ENCODE results near the gene PTPN6. TPM values are rescaled to one million over a fixed set of nuclear protein-coding genes. Genes with fewer than 3 reads are reported as not detected.

Gene PTPN6
- total and polyA plus RNA-seq, 2 donors (not counting 1 experiment from before 2014, with no cell fraction given), result 0.06 TPM; not detected in 1

DNA sequence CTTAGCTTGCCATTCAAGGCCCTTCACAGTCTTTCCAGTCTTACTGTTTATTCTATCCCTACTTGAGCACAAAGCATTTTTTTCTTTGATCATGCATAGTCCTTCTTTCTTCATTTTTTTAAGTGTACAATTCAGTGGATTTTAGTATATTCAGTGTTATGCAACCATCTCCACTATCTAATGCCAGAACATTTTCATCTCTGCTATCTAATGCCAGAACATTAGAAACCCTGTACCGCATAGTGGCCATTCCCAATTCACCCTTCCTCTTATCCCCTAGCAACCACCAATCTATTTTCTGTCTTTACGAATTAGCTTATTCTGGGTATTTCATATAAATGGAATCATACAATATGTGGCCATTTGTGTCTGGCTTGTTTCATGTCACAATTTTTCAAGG is 53.7 kb downstream of the PTPN6 start:
- Histone ChIP-seq H3K27ac (ENCODE audit: insufficient read depth, low read length) (no peak overlapping the region), H3K4me3 (replicated peaks in 1 of 4; ENCODE audit: control extremely low read depth in 1 of 4, insufficient read depth in 1 of 4, low read depth in 3 of 4, low read length in 4 of 4) (no peak overlapping the region), H3K9ac (ENCODE audit: insufficient read depth, low read length) (no peak overlapping the region), H3K79me2 (ENCODE audit: control insufficient read depth, insufficient read depth, low read length) (no peaks in the 10 kb centered on the region), H3K27me3 (ENCODE audit: control insufficient read depth, insufficient read depth, low read length) (no peaks in the 10 kb centered on the region), H3K4me2 (ENCODE audit: extremely low read depth, insufficient read depth, low read length) (no peak overlapping the region), H2AFZ (ENCODE audit: low read length) (no peak overlapping the region), H3K9me3 (ENCODE audit: control insufficient read depth, insufficient read depth, low read depth, low read length) (no peaks in the 10 kb centered on the region), H4K20me1 (ENCODE audit: control insufficient read depth, extremely low read depth, insufficient read depth, low read length) (no peaks in the 10 kb centered on the region), H3K36me3 (ENCODE audit: control insufficient read depth, insufficient read depth, low read length) (no peaks in the 10 kb centered on the region), H3K4me1 (ENCODE audit: control insufficient read depth, extremely low read depth, insufficient read depth, low read length) (no peaks in the 10 kb centered on the region)
- no peak for TF ChIP-seq EZH2 (IDR thresholded peaks at IDR 0.05; ENCODE audit: low read length, missing control alignments)
- TF ChIP-seq, protein P1, sequence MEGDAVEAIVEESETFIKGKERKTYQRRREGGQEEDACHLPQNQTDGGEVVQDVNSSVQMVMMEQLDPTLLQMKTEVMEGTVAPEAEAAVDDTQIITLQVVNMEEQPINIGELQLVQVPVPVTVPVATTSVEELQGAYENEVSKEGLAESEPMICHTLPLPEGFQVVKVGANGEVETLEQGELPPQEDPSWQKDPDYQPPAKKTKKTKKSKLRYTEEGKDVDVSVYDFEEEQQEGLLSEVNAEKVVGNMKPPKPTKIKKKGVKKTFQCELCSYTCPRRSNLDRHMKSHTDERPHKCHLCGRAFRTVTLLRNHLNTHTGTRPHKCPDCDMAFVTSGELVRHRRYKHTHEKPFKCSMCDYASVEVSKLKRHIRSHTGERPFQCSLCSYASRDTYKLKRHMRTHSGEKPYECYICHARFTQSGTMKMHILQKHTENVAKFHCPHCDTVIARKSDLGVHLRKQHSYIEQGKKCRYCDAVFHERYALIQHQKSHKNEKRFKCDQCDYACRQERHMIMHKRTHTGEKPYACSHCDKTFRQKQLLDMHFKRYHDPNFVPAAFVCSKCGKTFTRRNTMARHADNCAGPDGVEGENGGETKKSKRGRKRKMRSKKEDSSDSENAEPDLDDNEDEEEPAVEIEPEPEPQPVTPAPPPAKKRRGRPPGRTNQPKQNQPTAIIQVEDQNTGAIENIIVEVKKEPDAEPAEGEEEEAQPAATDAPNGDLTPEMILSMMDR (conservative IDR thresholded peaks at IDR 0.05 in 1 of 2, IDR thresholded peaks at IDR 0.05 in 1 of 2; ENCODE audit: low read depth in 1 of 2, low read length in 2 of 2), result no peak
- DNase-seq (ENCODE audit: low read depth in 2 of 2), result no peak

DNA sequence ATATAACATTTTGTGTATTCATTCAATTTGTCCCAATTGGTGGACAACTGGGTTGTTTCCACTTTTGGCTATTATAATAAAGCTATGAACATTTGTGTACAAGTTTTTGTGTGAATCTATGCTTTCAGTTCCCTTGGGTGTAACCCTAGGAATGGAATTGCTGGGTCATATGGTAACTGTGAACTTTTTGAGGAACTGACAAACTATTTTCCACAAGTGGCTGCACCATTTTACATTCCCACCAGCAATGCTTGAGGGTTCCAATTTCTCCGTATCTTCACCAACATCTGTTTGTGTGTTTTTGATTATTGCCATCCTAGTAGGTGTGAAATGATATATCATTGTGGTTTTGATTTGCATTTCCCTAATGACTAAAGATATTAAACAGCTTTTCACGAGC is 54.2 kb downstream of the PTPN6 start:
- Histone ChIP-seq H3K4me3 (replicated peaks in 1 of 4; ENCODE audit: control extremely low read depth in 1 of 4, insufficient read depth in 1 of 4, low read depth in 3 of 4, low read length in 4 of 4) (no peak overlapping the region), H3K4me1 (ENCODE audit: control insufficient read depth, extremely low read depth, insufficient read depth, low read length) (no peaks in the 10 kb centered on the region), H2AFZ (ENCODE audit: low read length) (no peak overlapping the region), H3K36me3 (ENCODE audit: control insufficient read depth, insufficient read depth, low read length) (no peaks in the 10 kb centered on the region), H3K4me2 (ENCODE audit: extremely low read depth, insufficient read depth, low read length) (no peak overlapping the region), H3K9ac (ENCODE audit: insufficient read depth, low read length) (no peak overlapping the region), H3K79me2 (ENCODE audit: control insufficient read depth, insufficient read depth, low read length) (no peaks in the 10 kb centered on the region), H3K9me3 (ENCODE audit: control insufficient read depth, insufficient read depth, low read depth, low read length) (no peaks in the 10 kb centered on the region), H3K27me3 (ENCODE audit: control insufficient read depth, insufficient read depth, low read length) (no peaks in the 10 kb centered on the region), H3K27ac (ENCODE audit: insufficient read depth, low read length) (no peak overlapping the region), H4K20me1 (ENCODE audit: control insufficient read depth, extremely low read depth, insufficient read depth, low read length) (no peaks in the 10 kb centered on the region)
- TF ChIP-seq EZH2 (IDR thresholded peaks at IDR 0.05; ENCODE audit: low read length, missing control alignments), result no peak
- TF ChIP-seq, protein P1 (conservative IDR thresholded peaks at IDR 0.05 in 1 of 2, IDR thresholded peaks at IDR 0.05 in 1 of 2; ENCODE audit: low read depth in 1 of 2, low read length in 2 of 2), result no peak
- DNase-seq (ENCODE audit: low read depth in 2 of 2), result no peak

DNA sequence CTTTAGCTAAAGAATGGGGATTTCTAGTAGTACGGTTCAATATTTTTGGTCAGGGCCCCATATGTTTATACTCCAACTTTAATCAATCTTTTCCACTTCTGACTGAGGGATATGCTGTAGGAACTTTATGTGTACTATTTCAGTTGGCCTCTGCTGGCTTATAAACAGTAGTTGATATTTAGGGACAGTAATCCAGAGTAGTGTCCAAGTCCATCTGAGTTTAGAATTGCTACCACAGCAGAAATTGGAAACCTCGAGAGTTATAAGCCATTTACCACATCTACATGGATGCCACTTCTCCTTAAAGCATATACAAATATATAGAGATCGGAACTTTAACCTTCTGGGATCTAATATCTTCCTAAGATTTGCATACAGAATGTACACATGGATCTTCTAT is 55.5 kb downstream of the PTPN6 start:
- H3K4me3 ChIP-seq (replicated peaks in 1 of 4; ENCODE audit: control extremely low read depth in 1 of 4, insufficient read depth in 1 of 4, low read depth in 3 of 4, low read length in 4 of 4), result no peak overlapping the region
- H3K4me2 ChIP-seq (ENCODE audit: extremely low read depth, insufficient read depth, low read length), result no peak overlapping the region
- TF ChIP-seq EZH2 (IDR thresholded peaks at IDR 0.05; ENCODE audit: low read length, missing control alignments), result no peak
- TF ChIP-seq, protein P1 (conservative IDR thresholded peaks at IDR 0.05 in 1 of 2, IDR thresholded peaks at IDR 0.05 in 1 of 2; ENCODE audit: low read depth in 1 of 2, low read length in 2 of 2), result no peak
- no peaks in the 10 kb centered on the region for H3K36me3 ChIP-seq (ENCODE audit: control insufficient read depth, insufficient read depth, low read length)
- H3K79me2 ChIP-seq (ENCODE audit: control insufficient read depth, insufficient read depth, low read length), result no peaks in the 10 kb centered on the region
- no peaks in the 10 kb centered on the region for H3K9me3 ChIP-seq (ENCODE audit: control insufficient read depth, insufficient read depth, low read depth, low read length)
- no peak overlapping the region for H3K9ac ChIP-seq (ENCODE audit: insufficient read depth, low read length)
- DNase-seq (ENCODE audit: low read depth in 2 of 2), result no peak
- H4K20me1 ChIP-seq (ENCODE audit: control insufficient read depth, extremely low read depth, insufficient read depth, low read length), result no peaks in the 10 kb centered on the region
- no peak overlapping the region for H3K27ac ChIP-seq (ENCODE audit: insufficient read depth, low read length)
- H3K4me1 ChIP-seq (ENCODE audit: control insufficient read depth, extremely low read depth, insufficient read depth, low read length), result no peaks in the 10 kb centered on the region
- H2AFZ ChIP-seq (ENCODE audit: low read length), result no peak overlapping the region
- H3K27me3 ChIP-seq (ENCODE audit: control insufficient read depth, insufficient read depth, low read length), result no peaks in the 10 kb centered on the region

Data from fibroblast of lung (primary cell).